ENCODE data around the gene NOVA1. TPM values are rescaled to one million over a fixed set of nuclear protein-coding genes. Genes with fewer than 3 reads are reported as not detected.

NOVA1 gene
- total and polyA plus RNA-seq, 4 donors, result 0.24 to 0.79 (median 0.58) TPM

DNA sequence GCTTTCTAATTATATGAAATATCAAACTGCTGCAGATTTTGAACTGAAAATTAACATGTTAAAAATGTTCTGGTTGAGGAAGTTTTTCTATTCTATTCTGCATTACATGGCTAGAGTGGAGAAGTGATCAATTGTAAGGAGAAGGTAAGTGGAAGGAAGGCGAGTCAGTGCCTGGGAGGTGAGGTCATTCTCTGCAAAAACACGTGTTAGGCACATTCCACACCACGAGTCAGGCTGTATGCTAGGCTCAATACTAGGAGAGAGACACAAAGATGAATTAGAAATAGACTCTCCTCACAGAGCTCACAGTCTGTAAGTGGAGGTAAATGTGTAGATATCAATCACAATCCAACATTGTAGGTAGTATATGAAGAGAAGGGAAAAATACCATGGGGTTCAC is 194.1 kb downstream of the NOVA1 start (continued):
- TF ChIP-seq, protein P1, sequence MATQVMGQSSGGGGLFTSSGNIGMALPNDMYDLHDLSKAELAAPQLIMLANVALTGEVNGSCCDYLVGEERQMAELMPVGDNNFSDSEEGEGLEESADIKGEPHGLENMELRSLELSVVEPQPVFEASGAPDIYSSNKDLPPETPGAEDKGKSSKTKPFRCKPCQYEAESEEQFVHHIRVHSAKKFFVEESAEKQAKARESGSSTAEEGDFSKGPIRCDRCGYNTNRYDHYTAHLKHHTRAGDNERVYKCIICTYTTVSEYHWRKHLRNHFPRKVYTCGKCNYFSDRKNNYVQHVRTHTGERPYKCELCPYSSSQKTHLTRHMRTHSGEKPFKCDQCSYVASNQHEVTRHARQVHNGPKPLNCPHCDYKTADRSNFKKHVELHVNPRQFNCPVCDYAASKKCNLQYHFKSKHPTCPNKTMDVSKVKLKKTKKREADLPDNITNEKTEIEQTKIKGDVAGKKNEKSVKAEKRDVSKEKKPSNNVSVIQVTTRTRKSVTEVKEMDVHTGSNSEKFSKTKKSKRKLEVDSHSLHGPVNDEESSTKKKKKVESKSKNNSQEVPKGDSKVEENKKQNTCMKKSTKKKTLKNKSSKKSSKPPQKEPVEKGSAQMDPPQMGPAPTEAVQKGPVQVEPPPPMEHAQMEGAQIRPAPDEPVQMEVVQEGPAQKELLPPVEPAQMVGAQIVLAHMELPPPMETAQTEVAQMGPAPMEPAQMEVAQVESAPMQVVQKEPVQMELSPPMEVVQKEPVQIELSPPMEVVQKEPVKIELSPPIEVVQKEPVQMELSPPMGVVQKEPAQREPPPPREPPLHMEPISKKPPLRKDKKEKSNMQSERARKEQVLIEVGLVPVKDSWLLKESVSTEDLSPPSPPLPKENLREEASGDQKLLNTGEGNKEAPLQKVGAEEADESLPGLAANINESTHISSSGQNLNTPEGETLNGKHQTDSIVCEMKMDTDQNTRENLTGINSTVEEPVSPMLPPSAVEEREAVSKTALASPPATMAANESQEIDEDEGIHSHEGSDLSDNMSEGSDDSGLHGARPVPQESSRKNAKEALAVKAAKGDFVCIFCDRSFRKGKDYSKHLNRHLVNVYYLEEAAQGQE (IDR thresholded peaks at IDR 0.05), result no peak
- TF ChIP-seq RAD21 (IDR thresholded peaks at IDR 0.05) (no peak), FOXA1 (IDR thresholded peaks at IDR 0.05) (no peak), HNF4A (conservative IDR thresholded peaks at IDR 0.05) (no peak)

DNA sequence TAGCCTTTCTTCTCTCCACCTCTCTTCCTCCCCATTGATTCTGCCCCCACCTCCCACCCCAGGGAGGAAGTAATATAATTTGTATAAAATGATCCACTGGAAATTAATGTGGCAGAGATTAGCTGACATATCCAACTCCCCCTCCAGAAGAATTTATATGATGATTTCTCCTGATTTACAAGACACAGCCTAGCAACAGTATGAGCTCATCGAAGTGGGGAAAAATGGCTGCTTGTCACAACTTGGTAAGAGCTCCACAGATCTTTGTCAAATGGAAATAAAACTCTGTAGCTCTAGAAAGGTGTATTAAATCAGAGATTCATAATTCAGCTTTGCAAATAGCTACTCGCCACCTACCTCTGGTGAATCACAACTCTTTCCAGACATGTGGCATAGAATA is 195.7 kb downstream of the NOVA1 start:
- Histone ChIP-seq H3K4me1 (ENCODE audit: control insufficient read depth in 4 of 4, insufficient read depth in 4 of 4, low read length in 3 of 4) (peaks cover 0 to 5% (median 1%) of the 10 kb centered on the region in 4 donors), H3K27ac (ENCODE audit: low read depth in 1 of 2, low read length in 2 of 2) (no peak overlapping the region), H3K4me3 (ENCODE audit: low read depth in 1 of 3, low read length in 3 of 3) (no peak overlapping the region), H3K36me3 (ENCODE audit: control insufficient read depth in 4 of 4, insufficient read depth in 3 of 4, low read depth in 1 of 4, low read length in 3 of 4) (no peaks in the 10 kb centered on the region), H3K9me3 (ENCODE audit: control insufficient read depth in 4 of 4, low read length in 3 of 4) (no peaks in the 10 kb centered on the region), H3K27me3 (ENCODE audit: control insufficient read depth in 4 of 4, insufficient read depth in 4 of 4, low read length in 3 of 4) (no peaks in the 10 kb centered on the region), H3K9ac (ENCODE audit: low read depth in 1 of 2, low read length in 2 of 2) (no peak overlapping the region)
- WGBS, result 91% methylated on average over 2 of the region's 2 CpGs
- no peak for DNase-seq (ENCODE audit: low spot score)
- no peak for TF ChIP-seq RAD21 (IDR thresholded peaks at IDR 0.05)
- TF ChIP-seq HNF4G (IDR thresholded peaks at IDR 0.05), result no peak

DNA sequence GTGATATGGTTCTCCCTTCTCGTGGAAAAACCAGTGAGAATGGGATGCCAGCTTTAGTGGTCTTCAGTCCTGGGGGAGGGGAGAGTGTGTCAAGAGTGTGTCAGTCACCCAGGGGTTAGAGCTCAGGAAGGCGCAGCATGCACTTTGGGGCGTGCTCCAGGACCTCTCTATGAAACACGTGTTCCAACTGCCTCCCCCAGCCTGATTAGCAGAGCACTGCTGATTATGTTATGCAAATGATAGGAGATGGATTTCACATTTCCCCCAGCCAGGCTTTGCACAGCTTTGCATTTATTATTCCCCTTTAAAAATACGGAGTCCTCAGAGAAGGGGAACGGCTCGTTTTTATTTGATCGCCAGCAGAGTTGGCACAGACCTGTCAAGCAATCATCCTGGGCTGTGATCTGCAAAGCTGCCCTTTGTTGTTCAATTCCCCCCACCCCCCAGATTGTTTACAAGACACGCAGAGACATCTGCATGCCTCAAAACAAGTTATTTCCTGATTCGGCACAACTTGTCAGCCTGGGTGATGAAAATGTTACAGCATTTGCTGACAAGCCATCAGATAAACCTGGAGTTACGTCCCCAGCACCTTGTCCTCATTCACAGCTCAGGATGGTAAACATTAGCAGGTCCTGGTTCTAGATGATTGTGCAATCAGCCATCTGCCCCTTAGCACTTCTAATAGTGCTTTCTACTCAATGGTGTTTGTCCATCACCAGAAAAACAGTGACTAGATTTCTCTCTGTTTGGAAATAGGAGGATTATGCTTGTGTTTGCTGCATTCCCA is 196.5 kb downstream of the NOVA1 start:
- Histone ChIP-seq H3K9me3 (ENCODE audit: control insufficient read depth in 4 of 4, low read length in 3 of 4) (no peaks in the 10 kb centered on the region), H3K27ac (ENCODE audit: low read depth in 1 of 2, low read length in 2 of 2) (no peak overlapping the region), H3K36me3 (ENCODE audit: control insufficient read depth in 4 of 4, insufficient read depth in 3 of 4, low read depth in 1 of 4, low read length in 3 of 4) (no peaks in the 10 kb centered on the region), H3K9ac (ENCODE audit: low read depth in 1 of 2, low read length in 2 of 2) (no peak overlapping the region), H3K4me3 (ENCODE audit: low read depth in 1 of 3, low read length in 3 of 3) (no peak overlapping the region), H3K4me1 (ENCODE audit: control insufficient read depth in 4 of 4, insufficient read depth in 4 of 4, low read length in 3 of 4) (peaks cover 0 to 5% (median 1%) of the 10 kb centered on the region in 4 donors), H3K27me3 (ENCODE audit: control insufficient read depth in 4 of 4, insufficient read depth in 4 of 4, low read length in 3 of 4) (no peaks in the 10 kb centered on the region)
- peak in 1 of 2 donors; percentile 42 for TF ChIP-seq HNF4A (conservative IDR thresholded peaks at IDR 0.05)
- TF ChIP-seq RXRA (IDR thresholded peaks at IDR 0.05), result peak in 1 of 2 donors; percentile 61
- peak; percentile 14 for TF ChIP-seq FOXA2 (IDR thresholded peaks at IDR 0.05)
- TF ChIP-seq YY1 (IDR thresholded peaks at IDR 0.05), result no peak
- WGBS, result 18% methylated on average over 11 of the region's 11 CpGs
- no peak for DNase-seq (ENCODE audit: low spot score)

DNA sequence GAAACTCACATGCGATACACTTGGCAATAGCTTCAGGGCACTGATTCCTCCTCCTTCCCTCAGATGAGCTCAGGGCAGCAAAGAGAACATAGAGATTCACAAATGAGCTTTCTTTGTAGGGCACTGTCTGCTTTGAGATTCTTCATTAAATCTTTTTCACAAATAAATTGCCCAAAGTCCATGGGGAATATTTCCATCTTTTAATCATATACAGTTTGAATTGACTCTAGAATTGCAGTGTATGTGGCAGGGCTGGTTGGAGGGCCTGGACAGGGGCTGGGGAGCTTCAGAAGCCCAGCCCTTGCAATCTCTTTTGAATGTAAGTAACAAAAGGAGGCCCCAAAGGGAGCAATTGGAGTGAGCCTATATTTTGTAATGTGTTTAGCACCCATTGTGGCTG is 197.5 kb downstream of the NOVA1 start:
- no peak overlapping the region for H3K27ac ChIP-seq (ENCODE audit: low read depth in 1 of 2, low read length in 2 of 2)
- H3K9me3 ChIP-seq (ENCODE audit: control insufficient read depth in 4 of 4, low read length in 3 of 4), result no peaks in the 10 kb centered on the region
- TF ChIP-seq RAD21 (IDR thresholded peaks at IDR 0.05) (no peak), FOXA1 (IDR thresholded peaks at IDR 0.05) (no peak), YY1 (IDR thresholded peaks at IDR 0.05) (no peak), GABPA (IDR thresholded peaks at IDR 0.05 in 1 of 2, conservative IDR thresholded peaks at IDR 0.05 in 1 of 2) (no peak)
- H3K36me3 ChIP-seq (ENCODE audit: control insufficient read depth in 4 of 4, insufficient read depth in 3 of 4, low read depth in 1 of 4, low read length in 3 of 4), result no peaks in the 10 kb centered on the region
- WGBS, result 100% methylated on average over 1 of the region's 1 CpG
- H3K4me1 ChIP-seq (ENCODE audit: control insufficient read depth in 4 of 4, insufficient read depth in 4 of 4, low read length in 3 of 4), result peaks cover 0 to 5% (median 1%) of the 10 kb centered on the region in 4 donors
- no peak for DNase-seq (ENCODE audit: low spot score)
- H3K27me3 ChIP-seq (ENCODE audit: control insufficient read depth in 4 of 4, insufficient read depth in 4 of 4, low read length in 3 of 4), result no peaks in the 10 kb centered on the region
- no peak overlapping the region for H3K9ac ChIP-seq (ENCODE audit: low read depth in 1 of 2, low read length in 2 of 2)
- H3K4me3 ChIP-seq (ENCODE audit: low read depth in 1 of 3, low read length in 3 of 3), result no peak overlapping the region

Measured in liver (tissue), 9 donors.